ENCODE data around the gene TAGLN. TPM values are rescaled to one million over a fixed set of nuclear protein-coding genes. Genes with fewer than 3 reads are reported as not detected.
A peak's percentile ranks its signal among the peaks of the same experiment; 100 is the strongest.

TAGLN gene
- total and polyA plus RNA-seq, 10 donors: 117 to 1,088 (median 350) TPM

DNA sequence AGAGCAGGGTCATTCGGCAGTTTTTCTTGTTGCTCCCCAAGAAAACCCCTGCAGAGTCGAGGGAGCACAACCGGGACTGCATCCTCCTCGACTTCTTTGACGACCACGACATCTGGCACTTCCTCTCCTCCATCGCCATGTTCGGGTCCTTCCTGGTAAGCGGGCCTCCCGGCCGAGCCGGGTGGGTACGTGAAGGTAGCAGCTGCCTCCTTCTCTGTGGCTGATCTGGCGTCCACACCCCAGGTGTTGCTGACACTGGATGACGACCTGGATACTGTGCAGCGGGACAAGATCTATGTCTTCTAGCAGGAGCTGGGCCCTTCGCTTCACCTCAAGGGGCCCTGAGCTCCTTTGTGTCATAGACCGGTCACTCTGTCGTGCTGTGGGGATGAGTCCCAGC is 3.4 kb upstream of the TAGLN start:
- no peak overlapping the region for H3K27ac ChIP-seq
- H3K36me3 ChIP-seq: peaks cover 2 to 81% (median 41%) of the 10 kb centered on the region in 6 donors

DNA sequence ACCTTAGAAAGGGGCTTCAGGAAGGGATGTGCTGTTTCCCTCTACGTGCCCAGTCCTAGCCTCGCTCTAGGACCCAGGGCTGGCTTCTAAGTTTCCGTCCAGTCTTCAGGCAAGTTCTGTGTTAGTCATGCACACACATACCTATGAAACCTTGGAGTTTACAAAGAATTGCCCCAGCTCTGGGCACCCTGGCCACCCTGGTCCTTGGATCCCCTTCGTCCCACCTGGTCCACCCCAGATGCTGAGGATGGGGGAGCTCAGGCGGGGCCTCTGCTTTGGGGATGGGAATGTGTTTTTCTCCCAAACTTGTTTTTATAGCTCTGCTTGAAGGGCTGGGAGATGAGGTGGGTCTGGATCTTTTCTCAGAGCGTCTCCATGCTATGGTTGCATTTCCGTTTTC is 2.2 kb upstream of the TAGLN start:
- Histone ChIP-seq H3K4me3 (no peak overlapping the region), H3K36me3 (peaks cover 2 to 72% (median 34%) of the 10 kb centered on the region in 6 donors), H3K9me3 (no peaks in the 10 kb centered on the region), H3K27ac (no peak overlapping the region), H3K27me3 (replicated peaks in 1 of 7) (peaks cover 0 to 5% (median 0%) of the 10 kb centered on the region in 7 donors), H3K4me1 (peaks cover 0 to 52% (median 9%) of the 10 kb centered on the region in 6 donors)
- TF ChIP-seq POLR2AphosphoS5 (IDR thresholded peaks at IDR 0.05): peak in 1 of 3 donors; percentile 3
- TF ChIP-seq, protein P1, sequence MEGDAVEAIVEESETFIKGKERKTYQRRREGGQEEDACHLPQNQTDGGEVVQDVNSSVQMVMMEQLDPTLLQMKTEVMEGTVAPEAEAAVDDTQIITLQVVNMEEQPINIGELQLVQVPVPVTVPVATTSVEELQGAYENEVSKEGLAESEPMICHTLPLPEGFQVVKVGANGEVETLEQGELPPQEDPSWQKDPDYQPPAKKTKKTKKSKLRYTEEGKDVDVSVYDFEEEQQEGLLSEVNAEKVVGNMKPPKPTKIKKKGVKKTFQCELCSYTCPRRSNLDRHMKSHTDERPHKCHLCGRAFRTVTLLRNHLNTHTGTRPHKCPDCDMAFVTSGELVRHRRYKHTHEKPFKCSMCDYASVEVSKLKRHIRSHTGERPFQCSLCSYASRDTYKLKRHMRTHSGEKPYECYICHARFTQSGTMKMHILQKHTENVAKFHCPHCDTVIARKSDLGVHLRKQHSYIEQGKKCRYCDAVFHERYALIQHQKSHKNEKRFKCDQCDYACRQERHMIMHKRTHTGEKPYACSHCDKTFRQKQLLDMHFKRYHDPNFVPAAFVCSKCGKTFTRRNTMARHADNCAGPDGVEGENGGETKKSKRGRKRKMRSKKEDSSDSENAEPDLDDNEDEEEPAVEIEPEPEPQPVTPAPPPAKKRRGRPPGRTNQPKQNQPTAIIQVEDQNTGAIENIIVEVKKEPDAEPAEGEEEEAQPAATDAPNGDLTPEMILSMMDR (IDR thresholded peaks at IDR 0.05 in 8 of 11, conservative IDR thresholded peaks at IDR 0.05 in 3 of 11): no peak
- DNase-seq: no peak
- intact Hi-C loops (cut with DNase I; ENCODE audit: low total_unique reads): no loop called here
- 81 to 96% (median 94%) methylated on average over 5 to 7 of the region's 7 CpGs for WGBS, 5 donors

More for the DNA sequence above, 3.4 kb upstream of the TAGLN start:
- Histone ChIP-seq H3K4me1 (peaks cover 0 to 42% (median 7%) of the 10 kb centered on the region in 6 donors), H3K27me3 (replicated peaks in 1 of 7) (peaks cover 0 to 5% (median 0%) of the 10 kb centered on the region in 7 donors), H3K4me3 (no peak overlapping the region), H3K9me3 (no peaks in the 10 kb centered on the region)
- no peak for DNase-seq
- intact Hi-C loops (cut with DNase I; ENCODE audit: low total_unique reads): no loop called here
- WGBS, 5 donors: 81 to 88% (median 83%) methylated on average over 19 of the region's 19 CpGs
- TF ChIP-seq POLR2AphosphoS5 (IDR thresholded peaks at IDR 0.05): peak in 2 of 3 donors; percentile 33 to 58
- TF ChIP-seq, protein P1 (IDR thresholded peaks at IDR 0.05 in 8 of 11, conservative IDR thresholded peaks at IDR 0.05 in 3 of 11): no peak

DNA sequence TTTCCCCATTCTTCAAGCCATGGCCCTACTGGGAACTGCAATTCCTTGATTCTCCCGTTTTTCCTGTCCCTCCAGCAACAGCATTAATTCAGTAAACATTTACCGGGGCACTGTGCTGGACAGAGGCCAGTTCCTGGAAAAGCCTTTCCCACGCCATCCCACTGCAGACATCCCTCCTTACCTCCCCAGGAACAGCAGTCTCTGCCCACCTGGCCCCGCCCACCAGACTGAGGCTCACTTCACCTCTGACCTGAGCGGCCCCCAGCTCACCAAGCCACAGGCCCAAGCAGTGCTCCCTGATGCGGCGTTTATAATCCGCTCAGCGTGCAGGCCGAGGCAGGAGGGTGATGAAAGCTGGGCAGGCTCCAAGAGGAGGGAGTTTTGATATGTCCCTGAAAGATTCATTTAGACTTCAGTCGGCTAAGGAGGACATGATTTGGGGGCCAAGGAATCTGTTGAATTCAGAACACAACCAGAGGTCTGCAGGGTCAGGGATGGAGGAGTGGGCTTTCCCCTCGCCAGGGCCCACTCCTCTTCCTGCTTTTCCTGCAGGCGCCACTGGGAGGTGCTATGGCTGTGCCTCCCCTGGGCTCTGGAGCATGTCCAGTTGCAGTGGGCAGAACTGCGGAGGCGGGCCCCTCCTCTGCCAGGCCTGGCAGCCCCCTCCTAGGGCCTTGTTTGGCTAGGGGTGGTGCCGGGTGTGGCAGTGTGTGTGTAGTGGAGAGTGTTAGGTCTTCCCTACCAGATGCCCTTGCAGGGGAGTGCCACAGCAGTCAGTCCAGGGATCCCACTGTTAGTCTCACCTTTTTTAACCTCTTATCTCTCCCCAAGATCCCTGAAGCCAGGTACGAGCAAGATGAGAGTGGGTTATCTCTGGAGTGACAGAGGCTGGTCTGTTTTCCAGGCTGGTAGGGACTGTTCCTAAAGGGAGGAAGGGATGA is 1.4 kb upstream of the TAGLN start:
- peaks cover 0 to 5% (median 0%) of the 10 kb centered on the region in 7 donors for H3K27me3 ChIP-seq (replicated peaks in 1 of 7)
- no peak for DNase-seq
- H3K4me1 ChIP-seq: peaks cover 0 to 52% (median 9%) of the 10 kb centered on the region in 6 donors
- intact Hi-C loops (cut with DNase I; ENCODE audit: low total_unique reads): no loop called here
- no peak for TF ChIP-seq POLR2A (IDR thresholded peaks at IDR 0.05)
- TF ChIP-seq POLR2AphosphoS5 (IDR thresholded peaks at IDR 0.05): peak in 2 of 3 donors; percentile 54 to 72
- TF ChIP-seq, protein P1 (IDR thresholded peaks at IDR 0.05 in 8 of 11, conservative IDR thresholded peaks at IDR 0.05 in 3 of 11): peak in 7 of 11 experiments; percentile 26 to 64 (median 36)
- H3K4me3 ChIP-seq: no peak overlapping the region
- no peaks in the 10 kb centered on the region for H3K9me3 ChIP-seq
- peaks cover 0 to 72% (median 27%) of the 10 kb centered on the region in 6 donors for H3K36me3 ChIP-seq
- 76 to 94% (median 88%) methylated on average over 14 to 17 of the region's 17 CpGs for WGBS, 5 donors
- H3K27ac ChIP-seq: peak overlapping the region in 7 of 8 donors; percentile 37 to 81 (median 73)

DNA sequence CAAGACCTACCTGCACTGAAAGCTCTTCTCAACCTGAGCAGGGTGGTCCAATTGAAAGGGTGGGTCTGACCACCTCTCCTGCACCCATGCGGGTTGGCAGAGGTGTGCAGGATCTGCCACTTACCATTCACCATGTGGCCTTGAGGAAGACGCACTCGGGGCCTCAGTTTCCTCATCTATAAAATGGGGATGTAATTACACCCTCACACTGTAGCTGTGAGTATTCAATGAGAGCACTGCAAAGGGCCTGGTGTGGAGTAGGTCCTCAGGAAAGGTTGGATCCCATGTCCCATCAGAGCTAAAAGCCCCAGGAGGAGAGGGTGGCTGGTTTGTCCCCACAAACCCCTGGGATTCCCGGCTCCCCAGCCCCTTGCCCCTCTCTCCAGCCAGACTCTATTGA is 557 bp upstream of the TAGLN start:
- WGBS, 5 donors: 75 to 83% (median 80%) methylated on average over 4 of the region's 4 CpGs

More for the DNA sequence above, 557 bp upstream of the TAGLN start:
- no peak for DNase-seq
- Histone ChIP-seq H3K9me3 (no peaks in the 10 kb centered on the region), H3K4me1 (peaks cover 0 to 50% (median 9%) of the 10 kb centered on the region in 6 donors), H3K36me3 (peaks cover 0 to 72% (median 24%) of the 10 kb centered on the region in 6 donors), H3K4me3 (peak overlapping the region in 4 of 8 donors; percentile 28 to 57 (median 43)), H3K27me3 (replicated peaks in 1 of 7) (peaks cover 0 to 5% (median 0%) of the 10 kb centered on the region in 7 donors), H3K27ac (peak overlapping the region in 7 of 8 donors; percentile 37 to 81 (median 73))
- intact Hi-C loops (cut with DNase I; ENCODE audit: low total_unique reads): no loop called here
- TF ChIP-seq, protein P1 (IDR thresholded peaks at IDR 0.05 in 8 of 11, conservative IDR thresholded peaks at IDR 0.05 in 3 of 11): no peak
- no peak for TF ChIP-seq POLR2AphosphoS5 (IDR thresholded peaks at IDR 0.05)
- TF ChIP-seq POLR2A (IDR thresholded peaks at IDR 0.05): no peak
